Prostate gland (tissue), 2 donors: Measurements from ENCODE around the gene GLDC. TPM values are rescaled to one million over a fixed set of nuclear protein-coding genes. Genes with fewer than 3 reads are reported as not detected.
"Not testable (repeated sequence)": the region's sequence is repeated elsewhere in the genome, so short reads cannot be mapped to it uniquely, and the experiment has no call there.

Experiments used
- DNase-seq: peaks from one replicate; pipeline ENCODE4 v3.0.0-alpha.2; 2019; ENCODE audit warnings: low spot score
- H3K27ac ChIP-seq, 2 donors: fragments of 200-600 bp; sonication (generic); 2 replicates each; pipeline ENCODE4 v1.5.1; 2017 to 2019
- H3K27me3 ChIP-seq: fragments of 200-600 bp; sonication (generic); replicated peaks from 2 replicates; pipeline ENCODE4 v1.5.1; 2019; ENCODE audit not compliant: insufficient read depth
- H3K36me3 ChIP-seq, 2 donors: fragments of 200-600 bp; sonication (generic); 1 replicate in 1 of 2; 2 replicates in 1 of 2; pipeline versions ENCODE4 v1.5.1 to v1.8.1; 2017 to 2019
- H3K4me1 ChIP-seq: fragments of 200-600 bp; sonication (generic); replicated peaks from 2 replicates; pipeline ENCODE4 v1.5.1; 2019
- H3K4me3 ChIP-seq, 2 donors: fragments of 200-600 bp; sonication (generic); 2 replicates each; pipeline ENCODE4 v1.5.1; 2017 to 2019
- H3K9me3 ChIP-seq: fragments of 200-600 bp; sonication (generic); 2 replicates; pipeline ENCODE4 v1.5.1; 2017
- POLR2A ChIP-seq: fragments of 450-650 bp; IDR thresholded peaks from one replicate; pipeline ENCODE4 v1.6.1; 2016; ENCODE audit warnings: antibody characterized with exemption, mild to moderate bottlenecking
- POLR2AphosphoS5 ChIP-seq: sonication (generic); formaldehyde crosslinking; IDR thresholded peaks from one replicate; pipeline ENCODE4 v1.6.1; 2017; ENCODE audit warnings: antibody characterized with exemption
- WGBS: methylation state at CpG from one replicate; pipeline ENCODE4 v1.1.5; 2018; 5-methylcytosine and 5-hydroxymethylcytosine counted together
- intact Hi-C: fragments of 100-400 bp; cut with DNase I; formaldehyde crosslinking; loops from one replicate; pipeline ENCODE4 v1.14.2; 2022
- total RNA-seq, 2 donors: library from RNA; depleted of rRNA; stranded (reverse); fragments of >200 nt; gene quantifications; one replicate each; pipeline ENCODE4 v1.1.0, GENCODE V29; 2016
- TF ChIP-seq, protein P1 (sequence below), 4 experiments: fragments of 200-600 bp in 2 of 4; fragments of 450-650 bp in 2 of 4; sonication (generic) in 2 of 4; IDR thresholded peaks; 1 replicate in 3 of 4; 2 replicates in 1 of 4; pipeline ENCODE4 v1.5.1; 2016 to 2019; ENCODE audit warnings: antibody characterized with exemption in 4 of 4, mild to moderate bottlenecking in 2 of 4, moderate library complexity in 2 of 4

The GLDC gene
- total RNA-seq, 2 donors from 2014 or later: 2.7 to 4.0 TPM

DNA sequence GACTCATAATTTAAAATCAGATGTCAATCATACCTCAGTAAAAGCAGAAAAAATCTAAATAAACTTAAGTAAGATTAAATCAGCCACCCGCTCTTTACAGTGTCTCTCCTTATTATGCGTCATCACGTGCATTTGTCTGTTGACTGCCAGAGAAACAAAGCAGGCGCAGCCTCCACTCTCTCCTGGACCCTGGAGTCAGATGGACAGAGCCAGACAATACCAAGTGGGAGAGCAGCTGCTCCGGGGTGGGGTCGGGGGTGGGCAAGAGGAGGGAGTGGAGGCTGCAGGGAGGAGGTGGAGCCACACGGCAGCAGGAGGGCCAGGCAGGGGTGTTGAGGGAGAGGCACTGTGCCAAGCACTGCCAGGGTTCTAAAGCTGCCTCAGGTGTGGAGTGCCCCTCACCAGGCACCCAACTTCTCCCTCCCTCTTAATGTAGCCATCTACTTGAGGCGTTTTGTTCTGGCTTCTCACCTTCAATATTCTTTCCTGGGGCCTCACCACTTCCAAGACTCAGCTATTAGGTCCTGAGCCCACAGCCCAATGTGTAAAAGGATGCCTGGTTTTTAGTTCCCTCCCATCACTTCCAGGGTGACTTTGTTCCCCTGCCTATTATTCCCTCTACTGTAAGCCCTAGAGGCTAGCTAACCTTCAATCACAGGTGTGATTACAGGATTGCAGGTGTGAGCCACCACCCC lies 96.3 kb downstream of the GLDC start:
- H3K27me3 ChIP-seq: no peaks in the 10 kb centered on the region
- DNase-seq: no peak
- H3K27ac ChIP-seq: no peak overlapping the region
- no peak for TF ChIP-seq POLR2A
- TF ChIP-seq, protein P1, sequence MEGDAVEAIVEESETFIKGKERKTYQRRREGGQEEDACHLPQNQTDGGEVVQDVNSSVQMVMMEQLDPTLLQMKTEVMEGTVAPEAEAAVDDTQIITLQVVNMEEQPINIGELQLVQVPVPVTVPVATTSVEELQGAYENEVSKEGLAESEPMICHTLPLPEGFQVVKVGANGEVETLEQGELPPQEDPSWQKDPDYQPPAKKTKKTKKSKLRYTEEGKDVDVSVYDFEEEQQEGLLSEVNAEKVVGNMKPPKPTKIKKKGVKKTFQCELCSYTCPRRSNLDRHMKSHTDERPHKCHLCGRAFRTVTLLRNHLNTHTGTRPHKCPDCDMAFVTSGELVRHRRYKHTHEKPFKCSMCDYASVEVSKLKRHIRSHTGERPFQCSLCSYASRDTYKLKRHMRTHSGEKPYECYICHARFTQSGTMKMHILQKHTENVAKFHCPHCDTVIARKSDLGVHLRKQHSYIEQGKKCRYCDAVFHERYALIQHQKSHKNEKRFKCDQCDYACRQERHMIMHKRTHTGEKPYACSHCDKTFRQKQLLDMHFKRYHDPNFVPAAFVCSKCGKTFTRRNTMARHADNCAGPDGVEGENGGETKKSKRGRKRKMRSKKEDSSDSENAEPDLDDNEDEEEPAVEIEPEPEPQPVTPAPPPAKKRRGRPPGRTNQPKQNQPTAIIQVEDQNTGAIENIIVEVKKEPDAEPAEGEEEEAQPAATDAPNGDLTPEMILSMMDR (IDR thresholded peaks at IDR 0.05): no peak
- no peak for TF ChIP-seq POLR2AphosphoS5
- intact Hi-C loops: no loop called here
- H3K4me3 ChIP-seq: no peak overlapping the region
- H3K36me3 ChIP-seq: no peaks in the 10 kb centered on the region
- H3K9me3 ChIP-seq: no peaks in the 10 kb centered on the region
- 35% methylated on average over 8 of the region's 8 CpGs for WGBS
- H3K4me1 ChIP-seq: no peaks in the 10 kb centered on the region

DNA sequence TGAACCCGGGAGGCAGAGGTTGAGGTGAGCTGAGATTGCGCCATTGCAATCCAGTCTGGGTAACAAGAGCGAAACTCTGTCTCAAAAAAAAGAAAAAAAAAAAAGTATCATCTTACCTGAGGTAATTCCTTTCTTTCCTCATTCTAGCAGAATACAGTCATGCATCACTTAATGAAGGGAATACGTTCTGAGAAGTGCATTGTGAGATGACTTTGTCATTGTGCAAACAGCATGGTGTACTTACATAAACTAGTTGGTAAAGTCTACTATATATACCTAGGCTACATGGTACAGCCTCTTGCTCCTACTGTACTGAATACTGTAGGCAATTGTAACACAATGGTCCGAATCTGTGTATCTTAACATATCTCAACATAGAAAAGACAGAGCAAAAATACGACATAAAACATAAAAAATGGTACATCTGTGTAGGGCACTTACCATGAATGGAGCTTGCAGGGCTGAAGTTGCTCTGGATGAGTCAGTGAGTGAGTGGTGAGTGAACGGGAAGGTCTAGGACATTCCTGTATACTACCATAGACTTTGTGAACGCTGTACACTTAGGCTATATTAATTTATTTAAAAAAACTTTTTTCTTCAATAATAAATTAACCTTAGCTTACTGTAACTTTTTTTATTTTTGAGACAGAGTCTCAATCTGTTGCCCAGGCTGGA lies 100.4 kb downstream of the GLDC start:
- H3K27ac ChIP-seq: no peak overlapping the region
- H3K36me3 ChIP-seq: no peaks in the 10 kb centered on the region
- H3K4me1 ChIP-seq: no peaks in the 10 kb centered on the region
- intact Hi-C loops: no loop called here
- no peak overlapping the region for H3K4me3 ChIP-seq
- no peak for DNase-seq
- no peaks in the 10 kb centered on the region for H3K9me3 ChIP-seq
- no peaks in the 10 kb centered on the region for H3K27me3 ChIP-seq
- no peak for TF ChIP-seq POLR2AphosphoS5
- TF ChIP-seq, protein P1 (IDR thresholded peaks at IDR 0.05): no peak
- TF ChIP-seq POLR2A: no peak
- WGBS: 87% methylated on average over 8 of the region's 8 CpGs

DNA sequence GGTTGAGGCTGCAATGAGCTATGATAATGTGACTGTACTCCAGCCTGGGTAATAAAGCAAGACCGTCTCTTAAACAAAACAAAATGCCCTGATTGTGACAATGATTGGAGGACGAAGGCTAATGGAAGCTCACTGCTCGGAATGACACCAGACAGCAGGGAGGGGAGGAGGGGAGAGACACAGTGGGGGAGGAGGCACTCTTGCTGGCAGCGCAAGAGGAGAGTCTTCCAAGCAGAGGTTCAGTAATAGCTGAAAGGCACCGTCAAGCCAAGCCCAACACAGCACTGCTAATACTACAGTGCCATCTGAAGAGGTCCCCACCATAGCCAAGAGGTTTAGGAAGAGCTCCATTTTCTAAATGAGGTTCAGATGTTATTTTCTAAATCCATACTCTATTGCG lies 102.3 kb downstream of the GLDC start:
- WGBS: 57% methylated on average over 6 of the region's 6 CpGs
- Histone ChIP-seq H3K27ac (no peak overlapping the region), H3K4me1 (no peaks in the 10 kb centered on the region), H3K4me3 (no peak overlapping the region), H3K9me3 (no peaks in the 10 kb centered on the region), H3K36me3 (no peaks in the 10 kb centered on the region), H3K27me3 (no peaks in the 10 kb centered on the region)
- TF ChIP-seq, protein P1 (IDR thresholded peaks at IDR 0.05): no peak
- TF ChIP-seq POLR2AphosphoS5 (no peak), POLR2A (no peak)
- intact Hi-C loops: no loop called here
- no peak for DNase-seq

DNA sequence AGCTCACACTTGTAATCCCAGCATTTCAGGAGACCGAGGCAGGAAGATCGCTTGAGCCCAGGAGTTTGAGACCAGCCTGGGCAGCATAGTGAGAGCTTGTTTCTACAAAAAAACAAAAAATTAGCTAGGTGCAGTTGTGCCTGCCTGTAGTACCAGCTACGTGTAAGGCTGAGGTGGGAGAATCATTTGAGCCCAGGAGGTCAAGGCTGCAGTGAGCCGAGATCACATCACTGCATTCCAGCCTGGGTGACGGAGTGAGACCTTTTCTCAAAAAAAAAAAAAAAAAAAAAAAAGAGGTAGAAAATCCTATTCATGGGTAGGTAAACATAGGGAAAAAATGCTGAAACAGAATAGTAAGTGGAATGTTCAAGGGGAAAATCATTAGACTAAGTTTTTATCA lies 102.9 kb downstream of the GLDC start:
- H3K27ac ChIP-seq, H3K36me3 ChIP-seq, H3K4me3 ChIP-seq, H3K9me3 ChIP-seq, DNase-seq, H3K27me3 ChIP-seq, H3K4me1 ChIP-seq, intact Hi-C loops: not testable (repeated sequence)
- 81% methylated on average over 5 of the region's 5 CpGs for WGBS

DNA sequence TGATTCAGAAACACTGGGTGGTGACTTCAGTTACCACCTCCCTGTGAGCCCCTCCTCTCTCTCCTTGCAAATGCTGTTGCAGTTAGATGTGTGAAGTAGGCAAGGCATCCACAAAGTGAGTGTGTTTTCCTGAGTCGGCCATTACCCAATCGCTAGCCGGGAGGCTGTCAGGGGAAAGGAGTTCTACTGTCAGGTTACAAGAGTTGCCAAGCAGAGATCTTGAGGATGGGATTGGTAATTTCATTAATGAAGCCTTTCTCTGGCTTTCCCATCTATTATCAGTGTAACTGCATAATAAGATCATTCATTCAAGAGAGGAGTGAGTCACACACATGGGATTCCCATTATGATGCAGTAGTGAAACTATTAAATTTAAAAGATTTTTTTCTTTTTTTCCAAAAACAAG lies 106.9 kb downstream of the GLDC start:
- Histone ChIP-seq H3K4me1 (no peaks in the 10 kb centered on the region), H3K9me3 (no peaks in the 10 kb centered on the region), H3K4me3 (no peak overlapping the region), H3K27me3 (no peaks in the 10 kb centered on the region), H3K36me3 (no peaks in the 10 kb centered on the region), H3K27ac (no peak overlapping the region)
- 34% methylated on average over 3 of the region's 3 CpGs for WGBS
- DNase-seq: no peak
- intact Hi-C loops: no loop called here
- TF ChIP-seq, protein P1 (IDR thresholded peaks at IDR 0.05): no peak
- TF ChIP-seq POLR2AphosphoS5 (no peak), POLR2A (no peak)
